Activated T-helper 17 cell treated with anti-CD3 and anti-CD28 coated beads, Interleukin-2, amount 50 U/mL, for 72 hours (primary cell): Measurements from ENCODE around the gene GALNT5. TPM values are rescaled to one million over a fixed set of nuclear protein-coding genes. Genes with fewer than 3 reads are reported as not detected.
A peak's percentile ranks its signal among the peaks of the same experiment; 100 is the strongest.

Experiments
- ATAC-seq: fragments of 150-1000 bp; cut with Tn5 transposase; replicated peaks from 2 replicates; pipeline ENCODE4 v1.10.0; 2021; ENCODE audit warnings: mild to moderate bottlenecking, moderate library complexity
- H3K27ac Mint-ChIP-seq: one replicate; pipeline ENCODE4 v1.8.0; 2022; ENCODE audit warnings: mixed read lengths
- H3K27me3 Mint-ChIP-seq: one replicate; pipeline ENCODE4 v1.8.0; 2022; ENCODE audit warnings: mixed read lengths
- H3K36me3 Mint-ChIP-seq: one replicate; pipeline ENCODE4 v1.8.0; 2022; ENCODE audit warnings: low read depth, mild to moderate bottlenecking, mixed read lengths
- H3K4me1 Mint-ChIP-seq: one replicate; pipeline ENCODE4 v1.8.0; 2022; ENCODE audit warnings: mixed read lengths
- H3K4me3 Mint-ChIP-seq: one replicate; pipeline ENCODE4 v1.8.0; 2022; ENCODE audit warnings: mild to moderate bottlenecking, mixed read lengths
- H3K9me3 Mint-ChIP-seq: one replicate; pipeline ENCODE4 v1.8.0; 2022; ENCODE audit warnings: mixed read lengths
- total RNA-seq, 2 donors: library from RNA; stranded (reverse); gene quantifications; one replicate each; pipeline ENCODE4 v1.2.3, GENCODE V29; 2022

GALNT5 gene
- total RNA-seq, 2 donors from 2014 or later, result 0.08 to 0.17 TPM

DNA sequence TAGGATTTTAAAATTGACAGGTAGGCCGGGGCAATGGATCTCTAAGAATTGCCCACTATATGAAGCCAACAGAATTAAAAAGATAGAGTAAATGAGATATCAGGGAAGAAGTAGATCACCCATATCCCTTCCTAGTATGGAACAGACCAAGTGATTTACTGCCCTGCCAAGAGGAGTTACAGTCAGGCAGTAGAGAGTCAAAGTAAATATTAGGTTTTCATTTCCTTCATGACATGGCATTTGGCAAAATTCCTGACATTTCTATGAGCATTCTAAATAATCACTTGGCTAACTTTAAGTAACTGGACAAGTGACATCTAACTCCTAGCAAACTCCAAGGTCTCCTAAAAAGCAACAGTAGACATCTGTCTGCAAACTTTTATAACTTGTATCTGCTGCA, 33.5 kb downstream of the GALNT5 start:
- no peak for ATAC-seq
- H3K4me1 Mint-ChIP-seq, result no peaks in the 10 kb centered on the region
- no peak overlapping the region for H3K4me3 Mint-ChIP-seq
- no peaks in the 10 kb centered on the region for H3K9me3 Mint-ChIP-seq
- peaks cover 9% of the 10 kb centered on the region for H3K27me3 Mint-ChIP-seq
- no peaks in the 10 kb centered on the region for H3K36me3 Mint-ChIP-seq
- no peak overlapping the region for H3K27ac Mint-ChIP-seq

DNA sequence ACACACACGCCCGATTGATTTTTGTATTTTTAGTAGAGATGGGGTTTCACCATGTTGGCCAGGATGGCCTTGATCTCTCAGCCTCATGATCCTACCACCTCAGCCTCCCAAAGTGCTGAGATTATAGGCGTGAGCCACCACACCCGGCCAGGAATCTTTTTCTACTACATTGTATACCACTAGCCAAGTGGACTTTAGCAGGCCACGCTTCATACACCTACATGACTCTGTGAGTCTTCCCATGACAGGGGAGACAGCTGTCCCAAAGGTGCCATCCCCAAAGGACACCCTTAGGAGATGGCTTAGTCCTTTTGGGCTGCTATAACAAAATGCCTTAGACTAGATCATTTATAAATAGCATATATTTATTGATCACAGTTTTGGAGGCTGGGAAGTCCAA, 35.3 kb downstream of the GALNT5 start:
- Mint-ChIP-seq H3K36me3 (no peaks in the 10 kb centered on the region), H3K9me3 (no peaks in the 10 kb centered on the region), H3K27me3 (peaks cover 10% of the 10 kb centered on the region), H3K27ac (no peak overlapping the region), H3K4me1 (no peaks in the 10 kb centered on the region), H3K4me3 (no peak overlapping the region)
- no peak for ATAC-seq

DNA sequence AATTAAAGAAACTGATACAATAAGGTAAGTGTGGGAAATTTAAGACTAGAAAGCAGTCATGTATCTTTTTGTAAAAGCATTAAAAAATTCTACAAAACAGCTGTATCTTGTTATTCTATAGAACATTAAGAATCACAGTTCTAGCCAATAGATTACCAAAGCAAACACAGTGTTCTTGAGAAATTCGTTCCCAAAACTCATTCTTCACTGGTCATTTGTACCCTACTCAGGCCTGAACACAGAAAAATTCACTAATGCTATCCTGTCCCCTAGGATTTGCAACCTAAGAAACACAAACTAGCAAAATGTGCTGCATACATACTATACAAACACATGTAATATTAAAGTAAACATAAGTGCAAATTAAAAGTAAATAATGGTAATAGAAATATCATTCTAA, 39.0 kb downstream of the GALNT5 start:
- no peak for ATAC-seq
- Mint-ChIP-seq H3K4me1 (no peaks in the 10 kb centered on the region), H3K36me3 (no peaks in the 10 kb centered on the region), H3K4me3 (no peak overlapping the region), H3K9me3 (no peaks in the 10 kb centered on the region), H3K27ac (no peak overlapping the region), H3K27me3 (peaks cover 5% of the 10 kb centered on the region)

DNA sequence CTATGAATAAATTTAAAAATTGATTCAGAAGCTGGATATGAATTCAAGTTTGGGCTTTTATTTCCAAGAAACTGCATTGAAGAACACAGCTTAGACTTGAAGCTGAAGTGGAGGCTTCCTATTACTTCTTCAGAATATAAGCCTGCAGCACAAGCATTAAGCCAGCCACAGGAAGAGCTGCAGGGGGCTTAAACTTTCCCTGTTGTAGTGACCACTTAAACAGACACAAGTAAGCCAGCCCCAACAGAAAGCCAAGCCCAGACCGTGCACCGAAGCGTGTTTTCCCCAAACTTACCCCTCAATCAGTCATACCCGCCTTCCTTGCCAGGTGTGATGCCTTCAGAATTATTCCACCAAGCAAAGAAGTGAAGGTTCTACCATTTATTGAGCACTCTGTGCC, 39.5 kb downstream of the GALNT5 start:
- no peak for ATAC-seq
- Mint-ChIP-seq H3K9me3 (no peaks in the 10 kb centered on the region), H3K4me3 (no peak overlapping the region), H3K27me3 (peaks cover 5% of the 10 kb centered on the region), H3K27ac (no peak overlapping the region), H3K4me1 (no peaks in the 10 kb centered on the region), H3K36me3 (no peaks in the 10 kb centered on the region)

DNA sequence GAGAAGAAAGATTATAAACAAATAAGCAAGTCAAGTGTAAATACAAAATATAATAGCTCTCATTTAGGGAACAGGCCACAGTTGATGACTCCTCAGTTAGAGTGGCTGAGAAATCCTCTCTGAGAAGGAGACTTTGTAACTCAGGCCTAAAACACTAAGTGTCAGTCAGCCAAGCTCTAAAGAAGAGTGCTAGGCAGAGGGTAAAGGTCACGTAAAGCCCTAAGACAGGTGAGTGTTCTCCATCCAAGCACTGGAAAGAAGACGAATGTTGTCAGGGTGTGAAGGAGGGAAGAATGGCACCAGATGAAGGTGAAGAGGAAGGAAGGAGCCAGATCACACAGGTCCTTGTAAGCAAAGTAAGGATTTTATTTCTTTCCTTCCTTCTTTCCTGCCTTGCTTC, 43.8 kb downstream of the GALNT5 start:
- Mint-ChIP-seq H3K9me3 (no peaks in the 10 kb centered on the region), H3K36me3 (no peaks in the 10 kb centered on the region), H3K27ac (no peak overlapping the region), H3K4me1 (no peaks in the 10 kb centered on the region), H3K4me3 (no peak overlapping the region), H3K27me3 (peaks cover 7% of the 10 kb centered on the region)
- ATAC-seq, result no peak

DNA sequence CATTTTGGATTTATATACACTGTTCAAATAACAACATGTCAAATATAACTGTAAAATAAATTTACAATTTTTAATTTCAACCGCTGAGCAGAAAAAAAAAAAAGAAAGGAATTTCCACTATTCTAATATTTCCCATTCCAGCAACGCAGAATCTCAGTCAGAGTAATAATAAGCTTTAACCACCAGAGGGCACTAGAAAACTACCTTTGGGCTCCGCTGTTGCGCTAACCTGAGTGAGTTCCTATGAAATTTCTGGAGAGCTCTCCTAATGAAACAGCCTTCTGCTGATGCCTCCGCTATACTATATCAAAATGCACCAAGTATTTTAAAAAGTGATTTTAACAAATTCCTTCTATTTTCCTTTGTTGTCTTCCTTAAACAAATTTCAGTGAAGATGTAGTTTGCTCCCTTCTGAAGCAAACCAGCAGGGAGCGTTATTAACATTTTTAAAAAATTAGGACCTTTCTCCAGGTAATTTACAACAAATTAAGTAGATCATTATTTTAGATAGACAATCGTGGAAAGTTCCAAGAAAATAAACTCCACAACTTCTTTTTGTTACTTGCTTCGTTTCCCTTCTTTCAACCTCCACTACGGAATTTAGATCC, 45.1 kb downstream of the GALNT5 start:
- H3K27ac Mint-ChIP-seq, result no peak overlapping the region
- peaks cover 3% of the 10 kb centered on the region for H3K27me3 Mint-ChIP-seq
- no peaks in the 10 kb centered on the region for H3K4me1 Mint-ChIP-seq
- no peak overlapping the region for H3K4me3 Mint-ChIP-seq
- no peaks in the 10 kb centered on the region for H3K9me3 Mint-ChIP-seq
- ATAC-seq, result peak; percentile 73
- no peaks in the 10 kb centered on the region for H3K36me3 Mint-ChIP-seq

DNA sequence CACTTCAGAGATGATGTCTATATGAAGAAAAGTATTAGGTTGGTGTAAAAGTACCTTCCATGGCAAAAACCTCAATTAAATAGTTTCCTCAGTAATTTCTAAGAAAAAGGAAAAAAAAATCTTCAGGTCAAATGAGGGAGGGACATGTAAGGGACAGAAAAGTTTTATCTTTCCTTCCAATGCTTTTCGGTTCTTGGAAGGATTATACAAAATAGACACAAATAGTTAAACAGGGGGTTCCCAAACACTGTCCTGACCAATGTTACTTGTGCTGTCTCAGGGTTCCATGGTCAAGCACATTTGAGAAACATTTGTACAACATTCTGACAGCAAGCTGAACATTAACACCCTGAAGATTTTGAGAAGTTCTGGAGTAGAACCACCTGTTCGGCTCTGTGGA, 46.1 kb downstream of the GALNT5 start:
- H3K27ac Mint-ChIP-seq, result no peak overlapping the region
- no peaks in the 10 kb centered on the region for H3K9me3 Mint-ChIP-seq
- peaks cover 3% of the 10 kb centered on the region for H3K27me3 Mint-ChIP-seq
- no peaks in the 10 kb centered on the region for H3K36me3 Mint-ChIP-seq
- H3K4me1 Mint-ChIP-seq, result no peaks in the 10 kb centered on the region
- ATAC-seq, result no peak
- no peak overlapping the region for H3K4me3 Mint-ChIP-seq

DNA sequence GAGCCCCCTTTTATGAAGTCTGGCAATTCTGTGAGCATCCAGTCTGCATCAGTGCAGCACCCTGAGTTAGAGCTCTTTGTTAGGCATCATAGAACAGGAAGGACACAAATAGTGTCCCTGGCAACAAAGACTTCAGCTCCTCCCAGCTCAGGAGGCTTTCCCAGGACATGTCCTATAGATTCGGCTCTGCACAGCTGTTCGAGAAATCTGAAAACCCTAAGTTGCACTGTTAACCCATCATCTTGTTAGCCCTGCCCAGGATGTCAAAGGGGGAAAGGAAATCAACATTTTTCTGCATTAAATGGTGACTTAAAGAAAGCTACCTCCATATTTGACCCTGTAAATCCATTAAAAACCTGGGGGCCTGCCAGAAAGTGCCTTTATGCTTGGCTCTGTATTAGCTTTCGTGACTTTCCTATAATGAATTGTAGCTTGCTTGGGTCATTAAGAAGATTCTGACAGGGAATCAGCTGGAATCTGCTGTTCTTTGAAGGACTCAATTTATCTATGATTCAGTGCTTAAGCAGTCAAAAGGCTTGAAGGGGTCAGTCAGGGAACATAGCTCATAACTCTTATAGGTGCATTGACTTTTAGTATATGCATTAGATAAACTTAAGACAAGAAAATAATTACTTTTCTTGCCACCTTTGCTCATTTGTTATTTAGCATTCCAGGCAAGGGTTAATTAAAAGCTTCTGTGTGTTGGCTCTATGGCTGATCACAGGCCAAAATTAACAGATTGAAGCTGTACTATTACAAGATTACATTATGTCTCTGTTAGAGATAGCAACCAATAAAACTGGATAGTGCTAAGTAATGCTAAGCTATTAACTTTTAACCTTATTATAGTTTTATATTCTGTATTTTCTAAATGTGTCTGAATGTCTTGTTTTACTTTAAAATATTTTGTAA, 47.6 kb downstream of the GALNT5 start:
- H3K9me3 Mint-ChIP-seq, result no peaks in the 10 kb centered on the region
- H3K36me3 Mint-ChIP-seq, result no peaks in the 10 kb centered on the region
- no peak overlapping the region for H3K4me3 Mint-ChIP-seq
- no peak for ATAC-seq
- H3K4me1 Mint-ChIP-seq, result no peaks in the 10 kb centered on the region
- peaks cover 6% of the 10 kb centered on the region for H3K27me3 Mint-ChIP-seq
- H3K27ac Mint-ChIP-seq, result no peak overlapping the region

DNA sequence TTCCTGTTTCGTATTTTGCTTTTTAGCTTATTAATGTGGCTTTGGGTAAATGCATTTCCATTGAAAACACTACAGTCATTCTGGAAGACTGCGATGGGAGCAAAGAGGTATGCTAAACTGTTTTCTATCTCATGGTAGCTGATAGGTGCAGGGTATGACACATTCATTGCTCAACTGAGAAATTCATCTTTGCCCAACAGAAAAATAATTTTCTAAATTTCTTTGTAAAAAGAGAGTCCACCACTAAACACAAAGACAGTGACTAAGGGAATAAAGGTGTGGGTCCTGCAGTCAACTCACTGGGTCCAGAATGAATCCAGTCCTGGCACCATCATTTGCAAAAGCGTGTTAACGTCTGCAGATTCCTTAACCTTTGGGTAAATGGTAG, 48.2 kb downstream of the GALNT5 start:
- no peak for ATAC-seq
- no peak overlapping the region for H3K4me3 Mint-ChIP-seq

DNA sequence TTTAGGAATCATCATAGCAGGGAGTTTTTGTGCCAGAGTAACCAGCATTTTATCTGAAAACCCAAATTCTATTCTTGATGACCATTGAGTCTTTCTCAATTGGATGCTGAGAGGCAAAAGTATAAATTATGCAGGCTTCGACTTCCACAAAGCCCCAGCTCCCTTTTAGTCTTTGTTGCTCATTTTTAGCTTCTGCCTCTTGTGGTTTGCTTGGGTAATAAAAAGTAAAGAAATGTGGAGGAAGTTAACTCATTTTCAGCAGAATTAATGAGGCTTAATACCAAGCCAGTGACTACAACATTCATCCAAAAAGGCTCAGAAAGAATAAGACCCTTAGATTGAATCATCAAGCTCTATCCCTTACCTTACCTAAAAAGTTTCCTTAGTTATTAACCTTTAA, 49.5 kb downstream of the GALNT5 start:
- Mint-ChIP-seq H3K36me3 (no peaks in the 10 kb centered on the region), H3K9me3 (no peaks in the 10 kb centered on the region), H3K4me3 (no peak overlapping the region), H3K27ac (no peak overlapping the region), H3K27me3 (peaks cover 6% of the 10 kb centered on the region), H3K4me1 (no peaks in the 10 kb centered on the region)
- ATAC-seq, result no peak

More for the DNA sequence above, 48.2 kb downstream of the GALNT5 start:
- Mint-ChIP-seq H3K9me3 (no peaks in the 10 kb centered on the region), H3K27me3 (peaks cover 6% of the 10 kb centered on the region), H3K36me3 (no peaks in the 10 kb centered on the region), H3K4me1 (no peaks in the 10 kb centered on the region), H3K27ac (no peak overlapping the region)

DNA sequence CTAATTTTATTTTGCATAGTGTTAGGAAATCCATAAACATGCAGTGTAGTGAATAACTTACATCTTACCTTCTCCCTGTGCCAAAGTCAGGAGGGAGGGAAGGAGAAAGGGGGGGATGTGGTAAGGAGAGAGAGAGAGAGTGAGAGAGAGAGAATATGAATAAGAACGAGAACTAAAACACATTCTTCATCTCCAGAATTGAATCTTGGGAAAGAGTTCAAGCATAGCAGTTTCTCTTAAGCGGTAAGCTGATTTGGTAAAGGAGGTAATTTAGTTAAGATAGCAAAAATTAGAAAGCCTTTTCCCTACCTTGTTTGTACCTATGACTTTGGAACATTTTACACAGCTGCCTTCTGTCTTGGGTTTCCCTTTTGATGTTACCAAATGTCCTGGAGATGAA, 52.4 kb downstream of the GALNT5 start:
- Mint-ChIP-seq H3K27ac (no peak overlapping the region), H3K9me3 (no peaks in the 10 kb centered on the region), H3K4me1 (no peaks in the 10 kb centered on the region), H3K4me3 (no peak overlapping the region), H3K27me3 (peaks cover 3% of the 10 kb centered on the region), H3K36me3 (no peaks in the 10 kb centered on the region)
- ATAC-seq, result peak; percentile 40

DNA sequence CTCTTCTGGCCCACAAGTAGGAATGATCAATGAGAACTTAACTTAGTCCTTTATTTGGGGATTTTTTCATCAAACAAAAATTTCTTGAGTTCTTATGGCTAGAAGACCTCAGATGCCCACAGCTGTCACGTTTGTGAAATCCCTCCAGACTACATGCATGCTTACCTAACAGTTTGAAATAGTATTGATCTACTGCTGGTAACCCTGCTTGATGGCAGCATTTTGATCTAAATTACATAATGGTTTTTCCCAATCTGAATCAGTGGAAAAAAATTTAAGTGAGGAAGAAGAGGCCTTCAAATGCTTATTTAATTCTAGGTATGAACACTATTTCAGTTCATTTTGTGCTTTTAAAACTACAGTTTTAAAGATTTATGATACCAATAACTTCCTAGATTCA, 54.2 kb downstream of the GALNT5 start:
- Mint-ChIP-seq H3K4me3 (no peak overlapping the region), H3K9me3 (no peaks in the 10 kb centered on the region), H3K36me3 (no peaks in the 10 kb centered on the region), H3K4me1 (no peaks in the 10 kb centered on the region), H3K27me3 (peaks cover 3% of the 10 kb centered on the region), H3K27ac (no peak overlapping the region)
- no peak for ATAC-seq

DNA sequence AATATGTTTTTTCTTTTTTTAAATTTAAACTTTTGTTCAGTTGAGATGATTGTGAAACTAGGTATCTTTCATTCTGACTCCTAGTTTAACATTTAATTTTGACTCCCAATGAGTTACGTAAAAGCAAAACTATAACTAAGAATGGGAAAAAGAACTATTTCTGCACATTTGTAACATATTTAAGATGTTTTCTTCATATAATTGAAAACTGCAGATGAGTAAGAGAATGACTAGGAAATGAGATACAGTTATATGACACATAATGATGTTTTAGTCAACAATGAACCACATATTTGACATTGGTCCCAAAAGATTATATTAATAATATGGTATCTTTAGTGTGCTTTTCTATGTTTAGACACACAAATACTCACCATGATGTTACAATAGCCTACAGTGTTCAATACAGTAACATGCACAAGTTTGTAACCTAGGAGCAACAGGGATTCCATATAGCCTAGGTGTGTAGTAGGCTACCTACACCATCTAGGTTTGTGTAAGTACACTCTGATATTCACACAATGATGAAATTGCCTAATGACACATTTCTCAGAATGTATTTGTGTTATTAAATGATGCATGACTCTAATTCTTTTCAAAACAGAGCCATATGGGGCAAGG, 55.5 kb downstream of the GALNT5 start:
- peaks cover 3% of the 10 kb centered on the region for H3K27me3 Mint-ChIP-seq

DNA sequence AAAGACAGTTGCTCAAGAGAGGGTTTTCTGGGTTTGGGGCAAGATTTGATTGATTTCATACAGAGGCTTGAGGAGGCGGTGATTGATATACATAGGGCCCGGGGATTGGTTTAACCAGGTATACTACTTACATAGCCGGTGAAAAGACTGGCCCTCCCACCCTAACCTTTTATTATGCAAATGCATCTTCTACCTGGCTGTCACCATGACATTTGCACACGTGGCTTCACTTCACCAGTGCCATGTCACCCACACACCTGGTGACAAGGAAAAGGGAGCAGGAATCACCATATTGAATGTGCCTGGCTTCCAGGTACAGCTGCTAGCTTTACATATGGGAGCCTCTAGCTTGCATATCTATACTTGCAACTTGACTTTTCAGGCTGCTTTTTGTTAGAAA, 58.4 kb downstream of the GALNT5 start:
- Mint-ChIP-seq H3K27ac (no peak overlapping the region), H3K9me3 (no peaks in the 10 kb centered on the region), H3K4me3 (no peak overlapping the region), H3K36me3 (no peaks in the 10 kb centered on the region), H3K4me1 (no peaks in the 10 kb centered on the region), H3K27me3 (no peaks in the 10 kb centered on the region)
- no peak for ATAC-seq

More for the DNA sequence above, 55.5 kb downstream of the GALNT5 start:
- Mint-ChIP-seq H3K4me1 (no peaks in the 10 kb centered on the region), H3K36me3 (no peaks in the 10 kb centered on the region), H3K9me3 (no peaks in the 10 kb centered on the region), H3K27ac (peak overlapping the region; percentile 66), H3K4me3 (no peak overlapping the region)
- peak; percentile 81 for ATAC-seq

DNA sequence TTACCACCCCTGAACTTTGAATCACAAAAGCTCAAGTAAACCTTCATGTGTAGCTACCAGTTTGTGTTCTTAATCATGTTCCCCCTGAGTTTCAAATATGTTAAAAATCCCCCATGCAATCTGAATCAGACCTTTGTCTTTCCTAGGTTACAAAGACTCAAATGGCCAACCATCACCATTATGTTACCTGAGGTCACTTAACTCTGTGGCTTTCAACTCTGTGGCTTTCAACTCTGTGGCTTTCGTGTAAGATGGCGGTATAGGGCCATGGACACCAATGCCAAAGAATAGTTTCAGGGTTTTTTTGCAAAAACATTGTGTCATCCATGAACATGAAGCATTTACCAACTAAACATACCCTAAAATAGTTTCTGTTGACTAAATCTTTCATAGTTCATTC, 61.4 kb downstream of the GALNT5 start:
- peaks cover 20% of the 10 kb centered on the region for H3K36me3 Mint-ChIP-seq
- H3K27me3 Mint-ChIP-seq, result no peaks in the 10 kb centered on the region
- H3K27ac Mint-ChIP-seq, result no peak overlapping the region
- H3K4me1 Mint-ChIP-seq, result no peaks in the 10 kb centered on the region
- no peaks in the 10 kb centered on the region for H3K9me3 Mint-ChIP-seq
- no peak overlapping the region for H3K4me3 Mint-ChIP-seq
- peak; percentile 58 for ATAC-seq
